Measurements from ENCODE around the gene OLA1.
"Not testable (repeated sequence)": the region's sequence is repeated elsewhere in the genome, so short reads cannot be mapped to it uniquely, and the experiment has no call there.

OLA1 gene

GRCh38 chr2:174248998-174249592, 763 bp upstream of the OLA1 start:
- H3K4me3 ChIP-seq (ENCODE audit: low read depth, low read length), result peak overlapping the region; percentile 64
- no peaks in the 10 kb centered on the region for H3K9me3 ChIP-seq (ENCODE audit: control insufficient read depth, insufficient read depth, low read length)
- H3K36me3 ChIP-seq (ENCODE audit: control insufficient read depth, insufficient read depth, low read length), result peaks cover 13% of the 10 kb centered on the region
- peaks cover 14% of the 10 kb centered on the region for H3K4me1 ChIP-seq (ENCODE audit: control insufficient read depth, insufficient read depth, low read length)
- H3K9ac ChIP-seq (ENCODE audit: low read depth, low read length), result peak overlapping the region; percentile 81
- peak overlapping the region; percentile 83 for H3K27ac ChIP-seq (ENCODE audit: low read depth, low read length)
- peaks cover 7% of the 10 kb centered on the region for H3K27me3 ChIP-seq (ENCODE audit: control insufficient read depth, insufficient read depth, low read length)

DNA sequence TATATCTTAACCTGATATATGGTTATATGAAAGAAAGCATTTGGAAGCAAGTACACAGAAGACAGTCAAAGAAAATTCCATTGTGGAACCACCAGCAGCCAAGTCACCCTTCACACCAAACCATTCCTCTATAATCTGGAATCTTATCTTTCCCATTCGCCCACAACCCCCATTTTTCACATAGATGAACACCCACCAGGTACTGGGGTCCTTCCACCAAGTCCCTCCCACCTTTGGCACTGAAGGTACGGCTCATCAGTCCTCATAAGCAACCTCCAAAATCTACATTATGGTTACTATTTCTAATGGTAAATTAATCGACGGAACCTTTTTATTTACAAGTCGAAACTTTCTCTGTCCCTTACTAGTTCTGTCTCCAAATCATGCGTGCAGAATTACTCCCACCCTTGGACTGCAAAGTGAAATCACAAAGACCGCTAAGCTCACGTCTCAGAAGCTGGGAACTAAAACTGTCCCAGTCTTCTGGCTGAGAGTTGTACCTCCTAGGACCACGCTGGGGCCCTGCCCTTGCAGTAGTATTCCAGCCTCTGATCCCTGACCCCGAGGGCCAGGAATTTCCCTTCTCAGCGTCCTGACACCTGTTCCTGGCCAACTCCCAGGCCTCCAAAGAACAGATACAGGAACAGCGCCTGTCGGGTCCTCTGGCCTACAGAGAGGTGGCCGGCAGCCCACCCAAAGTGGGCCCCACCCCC, 702 bp downstream of the OLA1 start:
- H3K9me3 ChIP-seq (ENCODE audit: control insufficient read depth, insufficient read depth, low read length), result no peaks in the 10 kb centered on the region
- H3K27me3 ChIP-seq (ENCODE audit: control insufficient read depth, insufficient read depth, low read length), result peaks cover 7% of the 10 kb centered on the region
- peak overlapping the region; percentile 89 for H3K27ac ChIP-seq (ENCODE audit: low read depth, low read length)
- H3K4me3 ChIP-seq (ENCODE audit: low read depth, low read length), result peak overlapping the region; percentile 72
- peaks cover 14% of the 10 kb centered on the region for H3K4me1 ChIP-seq (ENCODE audit: control insufficient read depth, insufficient read depth, low read length)
- peak overlapping the region; percentile 70 for H3K9ac ChIP-seq (ENCODE audit: low read depth, low read length)
- H3K36me3 ChIP-seq (ENCODE audit: control insufficient read depth, insufficient read depth, low read length), result peaks cover 24% of the 10 kb centered on the region

GRCh38 chr2:174246944-174247381, 1.4 kb downstream of the OLA1 start:
- H3K9me3 ChIP-seq (ENCODE audit: control insufficient read depth, insufficient read depth, low read length), result no peaks in the 10 kb centered on the region
- peak overlapping the region; percentile 72 for H3K4me3 ChIP-seq (ENCODE audit: low read depth, low read length)
- H3K27me3 ChIP-seq (ENCODE audit: control insufficient read depth, insufficient read depth, low read length), result peaks cover 7% of the 10 kb centered on the region
- H3K36me3 ChIP-seq (ENCODE audit: control insufficient read depth, insufficient read depth, low read length), result peaks cover 31% of the 10 kb centered on the region
- peaks cover 14% of the 10 kb centered on the region for H3K4me1 ChIP-seq (ENCODE audit: control insufficient read depth, insufficient read depth, low read length)
- no peak overlapping the region for H3K9ac ChIP-seq (ENCODE audit: low read depth, low read length)
- no peak overlapping the region for H3K27ac ChIP-seq (ENCODE audit: low read depth, low read length)

- Histone ChIP-seq H3K36me3 (ENCODE audit: control insufficient read depth, insufficient read depth, low read length) (peaks cover 33% of the 10 kb centered on the region), H3K4me1 (ENCODE audit: control insufficient read depth, insufficient read depth, low read length) (peaks cover 14% of the 10 kb centered on the region)
- not testable (repeated sequence) for H3K27me3 ChIP-seq (ENCODE audit: control insufficient read depth, insufficient read depth, low read length); H3K4me3 ChIP-seq (ENCODE audit: low read depth, low read length); H3K9me3 ChIP-seq (ENCODE audit: control insufficient read depth, insufficient read depth, low read length); H3K9ac ChIP-seq (ENCODE audit: low read depth, low read length); H3K27ac ChIP-seq (ENCODE audit: low read depth, low read length)
Observed at GRCh38 chr2:174245628-174246027, 2.7 kb downstream of the OLA1 start.

GRCh38 chr2:174245065-174245464, 3.3 kb downstream of the OLA1 start:
- no peak overlapping the region for H3K4me3 ChIP-seq (ENCODE audit: low read depth, low read length)

GRCh38 chr2:174243812-174244211, 4.5 kb downstream of the OLA1 start:
- no peaks in the 10 kb centered on the region for H3K9me3 ChIP-seq (ENCODE audit: control insufficient read depth, insufficient read depth, low read length)
- H3K27me3 ChIP-seq (ENCODE audit: control insufficient read depth, insufficient read depth, low read length), result no peaks in the 10 kb centered on the region
- H3K36me3 ChIP-seq (ENCODE audit: control insufficient read depth, insufficient read depth, low read length), result peaks cover 33% of the 10 kb centered on the region
- no peak overlapping the region for H3K27ac ChIP-seq (ENCODE audit: low read depth, low read length)
- no peak overlapping the region for H3K4me3 ChIP-seq (ENCODE audit: low read depth, low read length)
- H3K4me1 ChIP-seq (ENCODE audit: control insufficient read depth, insufficient read depth, low read length), result peaks cover 9% of the 10 kb centered on the region
- no peak overlapping the region for H3K9ac ChIP-seq (ENCODE audit: low read depth, low read length)

More at GRCh38 chr2:174245065-174245464, 3.3 kb downstream of the OLA1 start:
- Histone ChIP-seq H3K9me3 (ENCODE audit: control insufficient read depth, insufficient read depth, low read length) (no peaks in the 10 kb centered on the region), H3K36me3 (ENCODE audit: control insufficient read depth, insufficient read depth, low read length) (peaks cover 33% of the 10 kb centered on the region), H3K4me1 (ENCODE audit: control insufficient read depth, insufficient read depth, low read length) (peaks cover 14% of the 10 kb centered on the region), H3K9ac (ENCODE audit: low read depth, low read length) (no peak overlapping the region), H3K27ac (ENCODE audit: low read depth, low read length) (no peak overlapping the region), H3K27me3 (ENCODE audit: control insufficient read depth, insufficient read depth, low read length) (peaks cover 7% of the 10 kb centered on the region)

DNA sequence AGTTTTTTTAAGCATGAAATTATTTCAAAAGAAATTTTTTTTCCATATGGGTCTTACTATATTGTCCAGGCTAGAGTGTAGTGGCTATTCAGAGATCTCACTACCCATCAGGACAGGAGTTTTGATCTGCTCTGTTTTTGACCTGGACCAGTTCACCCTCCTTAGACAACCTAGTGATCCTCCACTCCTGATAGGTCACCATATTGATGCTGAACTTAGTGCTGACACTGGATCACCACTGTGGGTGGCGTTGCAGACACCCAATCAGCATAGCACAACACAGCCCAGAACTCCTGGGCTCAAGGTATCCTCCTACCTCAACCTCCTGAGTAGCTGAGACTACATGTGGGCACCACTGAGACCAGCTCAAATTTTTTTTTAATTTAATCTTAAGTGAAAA, 8.2 kb downstream of the OLA1 start:
- no peak overlapping the region for H3K27ac ChIP-seq (ENCODE audit: low read depth, low read length)
- no peaks in the 10 kb centered on the region for H3K27me3 ChIP-seq (ENCODE audit: control insufficient read depth, insufficient read depth, low read length)
- no peak overlapping the region for H3K9ac ChIP-seq (ENCODE audit: low read depth, low read length)
- H3K4me3 ChIP-seq (ENCODE audit: low read depth, low read length), result no peak overlapping the region
- no peaks in the 10 kb centered on the region for H3K9me3 ChIP-seq (ENCODE audit: control insufficient read depth, insufficient read depth, low read length)
- peaks cover 8% of the 10 kb centered on the region; the same call in 1 of the 2 replicates for H3K4me1 ChIP-seq (ENCODE audit: control insufficient read depth, insufficient read depth, low read length)
- peaks cover 25% of the 10 kb centered on the region for H3K36me3 ChIP-seq (ENCODE audit: control insufficient read depth, insufficient read depth, low read length)

DNA sequence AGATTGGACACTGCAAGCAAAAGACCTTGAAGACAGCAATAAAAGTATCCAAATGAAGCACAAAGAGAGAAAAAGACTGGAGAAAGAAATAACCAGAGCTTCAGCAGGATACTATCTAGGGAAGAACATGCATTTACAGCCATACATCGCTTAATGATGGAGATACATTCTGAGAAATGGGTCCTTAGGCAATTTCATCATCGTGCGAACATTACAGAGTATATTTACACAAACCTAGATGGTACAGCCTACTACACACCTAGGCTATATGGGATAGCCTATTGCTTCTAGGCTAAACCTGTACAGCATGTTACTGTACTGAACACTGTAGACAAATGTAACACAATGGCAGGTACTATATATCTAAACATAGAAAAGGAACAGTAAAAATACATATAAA, 11.9 kb downstream of the OLA1 start:
- Histone ChIP-seq H3K9ac (ENCODE audit: low read depth, low read length) (no peak overlapping the region), H3K9me3 (ENCODE audit: control insufficient read depth, insufficient read depth, low read length) (no peaks in the 10 kb centered on the region), H3K4me3 (ENCODE audit: low read depth, low read length) (no peak overlapping the region), H3K4me1 (ENCODE audit: control insufficient read depth, insufficient read depth, low read length) (peaks cover 8% of the 10 kb centered on the region; the same call in 1 of the 2 replicates), H3K36me3 (ENCODE audit: control insufficient read depth, insufficient read depth, low read length) (no peaks in the 10 kb centered on the region; the same call in 1 of the 2 replicates), H3K27ac (ENCODE audit: low read depth, low read length) (no peak overlapping the region), H3K27me3 (ENCODE audit: control insufficient read depth, insufficient read depth, low read length) (no peaks in the 10 kb centered on the region)

GRCh38 chr2:174235680-174236079, 12.7 kb downstream of the OLA1 start:
- Histone ChIP-seq H3K9ac (ENCODE audit: low read depth, low read length) (no peak overlapping the region), H3K36me3 (ENCODE audit: control insufficient read depth, insufficient read depth, low read length) (no peaks in the 10 kb centered on the region; the same call in 1 of the 2 replicates), H3K9me3 (ENCODE audit: control insufficient read depth, insufficient read depth, low read length) (no peaks in the 10 kb centered on the region), H3K4me3 (ENCODE audit: low read depth, low read length) (no peak overlapping the region), H3K27ac (ENCODE audit: low read depth, low read length) (no peak overlapping the region), H3K27me3 (ENCODE audit: control insufficient read depth, insufficient read depth, low read length) (no peaks in the 10 kb centered on the region), H3K4me1 (ENCODE audit: control insufficient read depth, insufficient read depth, low read length) (peaks cover 8% of the 10 kb centered on the region; the same call in 1 of the 2 replicates)

GRCh38 chr2:174233771-174234275, 14.5 kb downstream of the OLA1 start:
- Histone ChIP-seq H3K4me3 (ENCODE audit: low read depth, low read length) (no peak overlapping the region), H3K4me1 (ENCODE audit: control insufficient read depth, insufficient read depth, low read length) (peaks cover 8% of the 10 kb centered on the region; the same call in 1 of the 2 replicates), H3K9me3 (ENCODE audit: control insufficient read depth, insufficient read depth, low read length) (no peaks in the 10 kb centered on the region), H3K27me3 (ENCODE audit: control insufficient read depth, insufficient read depth, low read length) (no peaks in the 10 kb centered on the region), H3K36me3 (ENCODE audit: control insufficient read depth, insufficient read depth, low read length) (no peaks in the 10 kb centered on the region), H3K9ac (ENCODE audit: low read depth, low read length) (no peak overlapping the region), H3K27ac (ENCODE audit: low read depth, low read length) (no peak overlapping the region)

GRCh38 chr2:174227748-174228147, 20.6 kb downstream of the OLA1 start:
- no peaks in the 10 kb centered on the region for H3K27me3 ChIP-seq (ENCODE audit: control insufficient read depth, insufficient read depth, low read length)
- peaks cover 35% of the 10 kb centered on the region for H3K36me3 ChIP-seq (ENCODE audit: control insufficient read depth, insufficient read depth, low read length)
- H3K9ac ChIP-seq (ENCODE audit: low read depth, low read length), result no peak overlapping the region
- no peaks in the 10 kb centered on the region for H3K9me3 ChIP-seq (ENCODE audit: control insufficient read depth, insufficient read depth, low read length)
- H3K27ac ChIP-seq (ENCODE audit: low read depth, low read length), result no peak overlapping the region
- H3K4me3 ChIP-seq (ENCODE audit: low read depth, low read length), result no peak overlapping the region
- no peaks in the 10 kb centered on the region for H3K4me1 ChIP-seq (ENCODE audit: control insufficient read depth, insufficient read depth, low read length)

Measured in HUES48 (cell line).